ENCODE measurements around the gene TFE3. TPM values are rescaled to one million over a fixed set of nuclear protein-coding genes. Genes with fewer than 3 reads are reported as not detected.

Gene TFE3
- total RNA-seq, 1 donor: 50.5 TPM

DNA sequence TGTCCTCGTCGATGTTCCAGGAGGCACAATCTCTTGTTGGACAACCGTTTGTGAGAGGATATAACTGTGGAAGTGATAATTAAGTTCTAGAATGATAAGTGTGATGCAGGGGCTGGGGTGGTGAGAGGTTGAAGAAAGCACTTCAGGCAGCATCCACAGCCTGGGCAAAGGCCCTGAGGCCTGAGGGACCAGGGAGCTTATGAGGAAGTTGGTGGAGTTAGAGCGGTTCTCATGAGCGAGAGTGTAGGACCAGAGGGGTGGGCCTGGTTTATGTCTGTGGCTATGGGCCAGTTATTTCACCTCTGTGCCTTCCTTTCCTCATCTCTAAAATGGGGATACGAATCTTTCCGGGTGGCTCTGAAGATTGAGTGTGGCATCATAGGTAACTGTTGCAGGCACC, 18.3 kb upstream of the TFE3 start:
- TF ChIP-seq, protein P1, sequence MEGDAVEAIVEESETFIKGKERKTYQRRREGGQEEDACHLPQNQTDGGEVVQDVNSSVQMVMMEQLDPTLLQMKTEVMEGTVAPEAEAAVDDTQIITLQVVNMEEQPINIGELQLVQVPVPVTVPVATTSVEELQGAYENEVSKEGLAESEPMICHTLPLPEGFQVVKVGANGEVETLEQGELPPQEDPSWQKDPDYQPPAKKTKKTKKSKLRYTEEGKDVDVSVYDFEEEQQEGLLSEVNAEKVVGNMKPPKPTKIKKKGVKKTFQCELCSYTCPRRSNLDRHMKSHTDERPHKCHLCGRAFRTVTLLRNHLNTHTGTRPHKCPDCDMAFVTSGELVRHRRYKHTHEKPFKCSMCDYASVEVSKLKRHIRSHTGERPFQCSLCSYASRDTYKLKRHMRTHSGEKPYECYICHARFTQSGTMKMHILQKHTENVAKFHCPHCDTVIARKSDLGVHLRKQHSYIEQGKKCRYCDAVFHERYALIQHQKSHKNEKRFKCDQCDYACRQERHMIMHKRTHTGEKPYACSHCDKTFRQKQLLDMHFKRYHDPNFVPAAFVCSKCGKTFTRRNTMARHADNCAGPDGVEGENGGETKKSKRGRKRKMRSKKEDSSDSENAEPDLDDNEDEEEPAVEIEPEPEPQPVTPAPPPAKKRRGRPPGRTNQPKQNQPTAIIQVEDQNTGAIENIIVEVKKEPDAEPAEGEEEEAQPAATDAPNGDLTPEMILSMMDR (IDR thresholded peaks at IDR 0.05; ENCODE audit: insufficient read depth, low read length): no peak
- no peak overlapping the region for H3K4me3 ChIP-seq (ENCODE audit: low read depth, low read length)
- no peak for DNase-seq (ENCODE audit: low read depth)

- H3K4me3 ChIP-seq (ENCODE audit: low read depth, low read length): no peak overlapping the region
- TF ChIP-seq, protein P1 (IDR thresholded peaks at IDR 0.05; ENCODE audit: insufficient read depth, low read length): no peak
- no peak for DNase-seq (ENCODE audit: low read depth)
Measured at GRCh38 chrX:49060914-49061313, 17.8 kb upstream of the TFE3 start.

DNA sequence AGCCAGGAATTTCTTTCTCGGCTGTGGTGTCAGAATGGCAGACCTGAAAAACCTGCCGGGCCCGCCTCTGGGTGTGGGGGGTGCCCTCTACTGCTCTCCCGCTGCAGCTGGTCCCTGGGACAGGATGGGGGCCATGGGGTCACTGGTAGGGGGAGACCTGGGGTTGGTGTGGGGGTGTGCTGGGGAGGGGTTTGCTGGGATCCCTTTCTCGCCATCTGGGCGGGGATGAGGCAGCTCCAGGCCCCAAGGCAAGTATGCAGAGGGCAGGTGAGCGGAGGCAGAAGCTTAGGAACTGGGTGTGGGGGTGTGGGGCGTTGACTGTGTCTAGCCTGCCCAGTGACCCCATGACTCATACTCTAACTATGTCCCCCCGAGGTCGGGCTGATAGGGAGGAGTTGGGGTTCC, 16.5 kb upstream of the TFE3 start:
- H3K4me3 ChIP-seq (ENCODE audit: low read depth, low read length): no peak overlapping the region
- TF ChIP-seq, protein P1 (IDR thresholded peaks at IDR 0.05; ENCODE audit: insufficient read depth, low read length): no peak
- no peak for DNase-seq (ENCODE audit: low read depth)

DNA sequence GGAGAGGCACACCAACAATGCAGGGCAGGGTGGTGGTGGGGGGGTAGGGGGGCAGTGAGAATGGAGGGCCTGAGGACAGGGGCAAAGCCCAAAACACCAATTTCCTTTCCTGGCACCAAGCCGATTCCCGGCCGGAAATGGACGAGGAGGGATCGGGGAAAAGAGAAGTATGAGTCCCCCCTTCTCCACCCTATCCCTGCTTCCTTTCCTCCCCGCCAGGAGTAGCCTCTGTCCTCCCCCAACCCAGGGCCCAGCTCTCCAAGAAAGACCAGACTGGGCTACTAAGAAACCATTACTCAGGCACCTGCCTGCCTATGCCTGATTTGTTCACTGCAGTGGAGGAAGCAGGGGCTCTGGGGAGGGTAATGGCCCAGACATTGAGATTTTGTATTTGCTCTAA, 16.0 kb upstream of the TFE3 start:
- H3K4me3 ChIP-seq (ENCODE audit: low read depth, low read length): no peak overlapping the region
- TF ChIP-seq, protein P1 (IDR thresholded peaks at IDR 0.05; ENCODE audit: insufficient read depth, low read length): no peak
- DNase-seq (ENCODE audit: low read depth): no peak

DNA sequence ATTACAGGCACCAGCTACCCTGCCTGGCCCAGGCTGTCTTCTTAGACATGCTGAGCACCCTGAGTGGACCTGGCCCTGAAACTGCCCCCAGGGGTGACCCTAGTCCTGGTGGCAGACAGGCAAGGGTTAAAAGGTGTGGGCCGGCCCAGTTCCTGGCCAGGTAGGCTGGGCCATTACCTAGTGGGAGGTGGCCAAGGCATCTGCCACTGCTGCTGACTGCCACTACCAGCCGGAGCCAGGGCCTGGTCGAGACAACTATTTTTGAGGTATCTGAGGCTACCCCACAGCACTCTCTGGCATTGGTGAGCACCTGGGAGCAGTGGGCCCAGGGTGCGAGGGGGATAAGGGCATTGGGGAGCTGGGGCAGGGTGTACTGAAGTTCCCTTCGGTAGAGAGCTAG, 15.6 kb upstream of the TFE3 start, which contains the start of gene CCDC120:
Gene CCDC120 (plus strand): TSS at position 206 of the 400 bp plus-strand sequence. CDS start 3,043 bp downstream, outside the sequence.
- DNase-seq (ENCODE audit: low read depth): no peak
- TF ChIP-seq, protein P1 (IDR thresholded peaks at IDR 0.05; ENCODE audit: insufficient read depth, low read length): no peak
- H3K4me3 ChIP-seq (ENCODE audit: low read depth, low read length): no peak within 1 kb of the TSS

GRCh38 chrX:49054073-49054762, 11.1 kb upstream of the TFE3 start:
- TF ChIP-seq, protein P1 (IDR thresholded peaks at IDR 0.05; ENCODE audit: insufficient read depth, low read length): no peak
- no peak for DNase-seq (ENCODE audit: low read depth)
- peak overlapping the region; percentile 58 for H3K4me3 ChIP-seq (ENCODE audit: low read depth, low read length)
